ENCODE data around the gene GAP43.

The GAP43 gene

GRCh38 chr3:115623044-115623868 is at the start of gene GAP43:
TSS of gene GAP43 (plus strand) at chr3:115623510. CDS start at chr3:115623690, 180 bp downstream.
- Mint-ChIP-seq H3K27me3 (ENCODE audit: low read depth) (peaks cover 52% of the 10 kb centered on the region), H3K27ac (no peak within 1 kb of the TSS), H3K36me3 (ENCODE audit: low read depth) (no peaks in the 10 kb centered on the region), H3K9me3 (no peaks in the 10 kb centered on the region), H3K4me1 (peaks cover 6% of the 10 kb centered on the region), H3K4me3 (peak within 1 kb of the TSS; percentile 77 to 82 (median 80))
- TF ChIP-seq, protein P1, sequence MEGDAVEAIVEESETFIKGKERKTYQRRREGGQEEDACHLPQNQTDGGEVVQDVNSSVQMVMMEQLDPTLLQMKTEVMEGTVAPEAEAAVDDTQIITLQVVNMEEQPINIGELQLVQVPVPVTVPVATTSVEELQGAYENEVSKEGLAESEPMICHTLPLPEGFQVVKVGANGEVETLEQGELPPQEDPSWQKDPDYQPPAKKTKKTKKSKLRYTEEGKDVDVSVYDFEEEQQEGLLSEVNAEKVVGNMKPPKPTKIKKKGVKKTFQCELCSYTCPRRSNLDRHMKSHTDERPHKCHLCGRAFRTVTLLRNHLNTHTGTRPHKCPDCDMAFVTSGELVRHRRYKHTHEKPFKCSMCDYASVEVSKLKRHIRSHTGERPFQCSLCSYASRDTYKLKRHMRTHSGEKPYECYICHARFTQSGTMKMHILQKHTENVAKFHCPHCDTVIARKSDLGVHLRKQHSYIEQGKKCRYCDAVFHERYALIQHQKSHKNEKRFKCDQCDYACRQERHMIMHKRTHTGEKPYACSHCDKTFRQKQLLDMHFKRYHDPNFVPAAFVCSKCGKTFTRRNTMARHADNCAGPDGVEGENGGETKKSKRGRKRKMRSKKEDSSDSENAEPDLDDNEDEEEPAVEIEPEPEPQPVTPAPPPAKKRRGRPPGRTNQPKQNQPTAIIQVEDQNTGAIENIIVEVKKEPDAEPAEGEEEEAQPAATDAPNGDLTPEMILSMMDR (IDR thresholded peaks at IDR 0.05; ENCODE audit: unreplicated experiment in 3 of 3) = no peak

DNA sequence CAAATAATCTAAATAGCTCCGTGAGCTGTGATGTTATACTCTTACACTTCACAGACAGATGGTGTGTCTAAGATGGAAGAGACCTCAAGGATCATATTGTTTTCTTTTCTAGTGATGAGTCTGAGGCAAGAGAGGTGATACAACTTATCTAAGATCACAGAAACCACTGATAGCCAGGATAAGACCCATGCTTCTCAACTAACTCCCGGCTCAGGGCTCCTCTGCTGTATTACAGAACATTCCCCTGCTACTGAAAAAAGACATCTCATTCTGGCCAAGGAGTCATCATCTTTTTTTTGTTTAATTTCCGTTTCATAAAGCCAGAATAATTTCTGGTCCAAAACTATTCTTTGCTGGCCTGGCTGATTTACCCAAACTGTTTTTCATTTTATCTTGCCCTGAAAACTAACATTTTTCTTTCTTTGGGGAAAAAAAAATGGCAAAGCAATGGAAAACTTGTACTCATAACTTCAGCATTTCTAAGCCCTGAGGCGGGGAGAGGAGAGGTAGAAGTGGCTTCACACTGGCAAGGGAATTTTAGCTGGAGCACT is 46.9 kb upstream of the GAP43 start:
- Mint-ChIP-seq H3K4me3 (no peak overlapping the region), H3K9me3 (no peaks in the 10 kb centered on the region), H3K36me3 (ENCODE audit: low read depth) (no peaks in the 10 kb centered on the region), H3K27me3 (ENCODE audit: low read depth) (no peaks in the 10 kb centered on the region), H3K27ac (no peak overlapping the region), H3K4me1 (no peaks in the 10 kb centered on the region)
- TF ChIP-seq, protein P1 (IDR thresholded peaks at IDR 0.05; ENCODE audit: unreplicated experiment in 3 of 3) = no peak

GRCh38 chr3:115577000-115577399 is 46.3 kb upstream of the GAP43 start:
- Mint-ChIP-seq H3K9me3 (no peaks in the 10 kb centered on the region), H3K27me3 (ENCODE audit: low read depth) (no peaks in the 10 kb centered on the region), H3K27ac (no peak overlapping the region), H3K4me1 (no peaks in the 10 kb centered on the region), H3K4me3 (no peak overlapping the region), H3K36me3 (ENCODE audit: low read depth) (no peaks in the 10 kb centered on the region)
- TF ChIP-seq, protein P1 (IDR thresholded peaks at IDR 0.05; ENCODE audit: unreplicated experiment in 3 of 3) = no peak

GRCh38 chr3:115578331-115578730 is 45.0 kb upstream of the GAP43 start:
- no peak overlapping the region for H3K27ac Mint-ChIP-seq
- no peaks in the 10 kb centered on the region for H3K9me3 Mint-ChIP-seq
- TF ChIP-seq, protein P1 (IDR thresholded peaks at IDR 0.05; ENCODE audit: unreplicated experiment in 3 of 3) = no peak
- no peaks in the 10 kb centered on the region for H3K36me3 Mint-ChIP-seq (ENCODE audit: low read depth)
- H3K4me1 Mint-ChIP-seq = no peaks in the 10 kb centered on the region
- H3K4me3 Mint-ChIP-seq = no peak overlapping the region
- H3K27me3 Mint-ChIP-seq (ENCODE audit: low read depth) = no peaks in the 10 kb centered on the region

- Mint-ChIP-seq H3K4me1 (no peaks in the 10 kb centered on the region), H3K9me3 (peaks cover 3% of the 10 kb centered on the region), H3K36me3 (ENCODE audit: low read depth) (no peaks in the 10 kb centered on the region), H3K27ac (no peak overlapping the region), H3K4me3 (no peak overlapping the region), H3K27me3 (ENCODE audit: low read depth) (no peaks in the 10 kb centered on the region)
- TF ChIP-seq, protein P1 (IDR thresholded peaks at IDR 0.05; ENCODE audit: unreplicated experiment in 3 of 3) = no peak
Observed at GRCh38 chr3:115580566-115580965, 42.7 kb upstream of the GAP43 start.

All from nephron (organoid).